ENCODE measurements around the gene GTF2IRD1.
A peak's percentile ranks its signal among the peaks of the same experiment; 100 is the strongest.
"Not testable (repeated sequence)": the region's sequence is repeated elsewhere in the genome, so short reads cannot be mapped to it uniquely, and the experiment has no call there.

The GTF2IRD1 gene

GRCh38 chr7:74519395-74519794, 65.7 kb downstream of the GTF2IRD1 start:
- DNase-seq, result no peak
- no peaks in the 10 kb centered on the region for H3K9me3 Mint-ChIP-seq
- no peaks in the 10 kb centered on the region for H3K4me1 Mint-ChIP-seq (ENCODE audit: low read depth)
- no peaks in the 10 kb centered on the region for H3K27me3 Mint-ChIP-seq
- no peaks in the 10 kb centered on the region for H3K36me3 Mint-ChIP-seq (ENCODE audit: low read depth)
- H3K27ac Mint-ChIP-seq, result no peak overlapping the region
- no peak overlapping the region for H3K4me3 Mint-ChIP-seq

DNA sequence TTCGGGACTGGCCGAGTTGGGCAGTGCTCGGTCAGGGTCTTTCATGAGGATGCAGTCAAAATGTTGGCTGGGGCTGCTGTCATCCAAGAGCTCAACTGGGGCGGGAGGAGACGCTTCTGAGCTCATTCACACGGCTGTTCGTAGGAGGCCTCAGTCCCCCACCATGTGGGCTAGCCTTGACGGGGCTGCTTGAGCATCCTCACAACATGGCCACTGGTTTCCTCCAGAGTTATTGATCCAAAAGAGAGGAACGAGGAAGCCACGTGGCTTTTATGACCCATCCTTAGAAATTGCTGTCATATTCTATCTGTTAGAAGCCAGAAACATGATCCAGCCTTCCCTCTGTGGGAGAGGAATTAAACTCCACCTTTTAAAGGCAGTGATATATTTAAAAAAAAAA, 68.1 kb downstream of the GTF2IRD1 start:
- no peak overlapping the region for H3K4me3 Mint-ChIP-seq
- H3K9me3 Mint-ChIP-seq, result no peaks in the 10 kb centered on the region
- DNase-seq, result no peak
- no peaks in the 10 kb centered on the region for H3K36me3 Mint-ChIP-seq (ENCODE audit: low read depth)
- no peak overlapping the region for H3K27ac Mint-ChIP-seq
- no peaks in the 10 kb centered on the region for H3K4me1 Mint-ChIP-seq (ENCODE audit: low read depth)
- no peaks in the 10 kb centered on the region for H3K27me3 Mint-ChIP-seq

GRCh38 chr7:74522281-74522905, 68.7 kb downstream of the GTF2IRD1 start:
- H3K4me1 Mint-ChIP-seq (ENCODE audit: low read depth), result no peaks in the 10 kb centered on the region
- H3K4me3 Mint-ChIP-seq, result no peak overlapping the region
- H3K36me3 Mint-ChIP-seq (ENCODE audit: low read depth), result no peaks in the 10 kb centered on the region
- H3K9me3 Mint-ChIP-seq, result no peaks in the 10 kb centered on the region
- no peak overlapping the region for H3K27ac Mint-ChIP-seq
- no peaks in the 10 kb centered on the region for H3K27me3 Mint-ChIP-seq
- no peak for DNase-seq

GRCh38 chr7:74523015-74523414, 69.3 kb downstream of the GTF2IRD1 start:
- Mint-ChIP-seq H3K9me3 (no peaks in the 10 kb centered on the region), H3K4me3 (no peak overlapping the region), H3K27me3 (no peaks in the 10 kb centered on the region), H3K4me1 (ENCODE audit: low read depth) (no peaks in the 10 kb centered on the region), H3K36me3 (ENCODE audit: low read depth) (no peaks in the 10 kb centered on the region), H3K27ac (no peak overlapping the region)
- no peak for DNase-seq

DNA sequence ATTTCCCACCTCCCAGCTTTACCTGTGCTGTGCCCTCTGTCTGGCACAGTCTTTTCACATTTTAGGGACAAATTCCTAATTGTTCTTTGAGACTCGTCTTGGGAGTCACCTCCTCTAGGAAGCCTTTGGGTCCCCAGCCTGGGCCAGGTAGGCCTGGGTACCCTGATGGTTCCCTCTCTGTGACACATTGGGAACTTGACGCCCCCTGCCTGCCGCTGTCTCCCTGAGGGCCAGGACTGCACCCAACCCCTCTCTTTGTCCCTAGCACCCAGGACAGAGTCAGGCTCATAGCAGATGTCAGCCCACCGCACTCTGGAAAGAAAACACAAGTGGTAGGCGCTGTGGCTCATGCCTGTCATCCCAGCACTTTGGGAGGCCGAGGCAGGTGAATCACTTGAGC, 71.4 kb downstream of the GTF2IRD1 start:
- DNase-seq, result no peak
- H3K4me3 Mint-ChIP-seq, result no peak overlapping the region
- H3K27me3 Mint-ChIP-seq, result no peaks in the 10 kb centered on the region
- H3K27ac Mint-ChIP-seq, result no peak overlapping the region
- H3K9me3 Mint-ChIP-seq, result no peaks in the 10 kb centered on the region
- no peaks in the 10 kb centered on the region for H3K36me3 Mint-ChIP-seq (ENCODE audit: low read depth)
- H3K4me1 Mint-ChIP-seq (ENCODE audit: low read depth), result no peaks in the 10 kb centered on the region

- Mint-ChIP-seq H3K9me3 (no peaks in the 10 kb centered on the region), H3K4me1 (ENCODE audit: low read depth) (no peaks in the 10 kb centered on the region), H3K27me3 (no peaks in the 10 kb centered on the region), H3K36me3 (ENCODE audit: low read depth) (no peaks in the 10 kb centered on the region), H3K27ac (no peak overlapping the region), H3K4me3 (no peak overlapping the region)
- no peak for DNase-seq
These were observed 72.2 kb downstream of the GTF2IRD1 start for GRCh38 chr7:74525881-74526280.

DNA sequence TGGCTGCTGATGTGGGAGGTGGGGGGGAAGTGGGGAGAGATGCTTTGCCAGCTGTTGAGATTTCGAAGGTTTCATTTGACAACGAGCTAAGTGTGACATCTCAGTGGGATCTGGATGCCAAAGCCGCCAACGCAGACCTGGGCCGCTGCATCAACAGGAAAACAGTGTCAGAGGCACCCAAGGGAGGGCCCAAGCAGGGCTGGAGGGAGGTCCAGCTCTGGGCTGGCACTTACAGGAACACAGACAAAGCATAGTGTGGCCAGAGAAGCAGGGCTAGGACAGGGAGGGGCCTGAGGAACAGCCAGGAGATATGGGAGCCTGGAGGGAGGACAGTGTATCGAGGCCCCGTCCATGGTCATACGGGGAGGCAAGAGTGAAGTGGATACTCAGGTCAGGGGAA, 73.1 kb downstream of the GTF2IRD1 start:
- Mint-ChIP-seq H3K27me3 (no peaks in the 10 kb centered on the region), H3K36me3 (ENCODE audit: low read depth) (no peaks in the 10 kb centered on the region), H3K27ac (no peak overlapping the region), H3K9me3 (no peaks in the 10 kb centered on the region), H3K4me1 (ENCODE audit: low read depth) (no peaks in the 10 kb centered on the region), H3K4me3 (no peak overlapping the region)
- no peak for DNase-seq

GRCh38 chr7:74527842-74528241, 74.1 kb downstream of the GTF2IRD1 start:
- Mint-ChIP-seq H3K9me3 (no peaks in the 10 kb centered on the region), H3K27me3 (no peaks in the 10 kb centered on the region), H3K36me3 (ENCODE audit: low read depth) (no peaks in the 10 kb centered on the region), H3K4me3 (no peak overlapping the region), H3K4me1 (ENCODE audit: low read depth) (no peaks in the 10 kb centered on the region), H3K27ac (no peak overlapping the region)
- DNase-seq, result no peak

GRCh38 chr7:74528773-74529172, 75.1 kb downstream of the GTF2IRD1 start:
- H3K27ac Mint-ChIP-seq; H3K27me3 Mint-ChIP-seq; DNase-seq; H3K4me1 Mint-ChIP-seq (ENCODE audit: low read depth); H3K9me3 Mint-ChIP-seq; H3K4me3 Mint-ChIP-seq; H3K36me3 Mint-ChIP-seq (ENCODE audit: low read depth): not testable (repeated sequence)

- H3K36me3 Mint-ChIP-seq (ENCODE audit: low read depth), result no peaks in the 10 kb centered on the region
- no peak overlapping the region for H3K4me3 Mint-ChIP-seq
- no peaks in the 10 kb centered on the region for H3K27me3 Mint-ChIP-seq
These were observed 82.2 kb downstream of the GTF2IRD1 start for GRCh38 chr7:74535951-74536356.

DNA sequence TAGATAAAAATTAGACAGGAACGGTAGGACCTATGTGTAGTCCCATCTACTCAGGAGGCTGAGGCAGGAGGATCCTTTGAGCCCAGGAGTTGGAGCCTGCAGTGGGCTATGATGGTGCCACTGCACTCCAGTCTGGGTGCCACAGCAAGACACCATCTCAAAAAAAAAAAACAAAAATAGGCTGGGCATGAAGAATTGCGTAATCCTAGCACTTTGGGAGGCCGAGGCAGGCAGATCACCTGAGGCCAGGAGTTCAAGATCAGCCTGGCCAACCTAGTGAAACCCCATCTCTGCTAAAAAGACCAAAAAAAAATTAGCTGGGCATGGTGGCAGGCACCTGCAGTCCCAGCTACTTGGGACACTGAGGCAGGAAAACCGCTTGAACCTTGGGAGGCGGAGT, 88.2 kb downstream of the GTF2IRD1 start:
- H3K4me3 Mint-ChIP-seq, result not testable (repeated sequence)

More at GRCh38 chr7:74535951-74536356, 82.2 kb downstream of the GTF2IRD1 start:
- H3K9me3 Mint-ChIP-seq, result no peaks in the 10 kb centered on the region
- no peaks in the 10 kb centered on the region for H3K4me1 Mint-ChIP-seq (ENCODE audit: low read depth)
- H3K27ac Mint-ChIP-seq, result no peak overlapping the region
- DNase-seq, result no peak

DNA sequence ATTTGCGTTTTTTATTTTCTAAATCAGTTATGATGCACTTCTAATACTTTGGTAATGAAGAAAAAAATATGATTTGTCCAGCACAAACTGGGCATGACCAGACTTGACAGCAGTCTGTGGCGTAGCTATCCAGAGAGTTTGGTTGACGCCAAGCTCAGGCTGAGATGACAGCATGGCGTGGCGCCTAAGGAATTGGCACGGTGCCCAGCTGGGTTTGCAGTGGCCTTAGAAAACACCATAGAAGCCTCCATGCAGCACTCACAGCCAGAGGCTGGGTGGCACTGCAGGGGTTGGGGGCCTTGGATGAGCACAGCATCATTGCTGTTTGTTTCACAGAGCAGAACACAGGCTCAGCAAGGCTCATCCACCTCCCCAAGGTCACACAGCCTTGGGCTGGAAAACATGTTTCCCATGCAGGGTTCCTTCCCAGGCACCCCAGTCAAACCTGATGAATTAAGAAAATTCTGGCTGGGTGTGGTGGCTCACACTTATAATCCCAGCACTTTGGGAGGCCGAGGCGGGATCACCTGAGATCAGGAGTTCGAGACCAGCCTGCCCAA, 88.9 kb downstream of the GTF2IRD1 start:
- H3K27me3 Mint-ChIP-seq, result no peaks in the 10 kb centered on the region
- H3K27ac Mint-ChIP-seq, result no peak overlapping the region
- DNase-seq, result no peak
- no peaks in the 10 kb centered on the region for H3K4me1 Mint-ChIP-seq (ENCODE audit: low read depth)
- peaks cover 5% of the 10 kb centered on the region for H3K36me3 Mint-ChIP-seq (ENCODE audit: low read depth)
- no peaks in the 10 kb centered on the region for H3K9me3 Mint-ChIP-seq
- H3K4me3 Mint-ChIP-seq, result no peak overlapping the region

More for the DNA sequence above, 88.2 kb downstream of the GTF2IRD1 start:
- H3K27me3 Mint-ChIP-seq; DNase-seq; H3K9me3 Mint-ChIP-seq; H3K36me3 Mint-ChIP-seq (ENCODE audit: low read depth); H3K4me1 Mint-ChIP-seq (ENCODE audit: low read depth); H3K27ac Mint-ChIP-seq: not testable (repeated sequence)

DNA sequence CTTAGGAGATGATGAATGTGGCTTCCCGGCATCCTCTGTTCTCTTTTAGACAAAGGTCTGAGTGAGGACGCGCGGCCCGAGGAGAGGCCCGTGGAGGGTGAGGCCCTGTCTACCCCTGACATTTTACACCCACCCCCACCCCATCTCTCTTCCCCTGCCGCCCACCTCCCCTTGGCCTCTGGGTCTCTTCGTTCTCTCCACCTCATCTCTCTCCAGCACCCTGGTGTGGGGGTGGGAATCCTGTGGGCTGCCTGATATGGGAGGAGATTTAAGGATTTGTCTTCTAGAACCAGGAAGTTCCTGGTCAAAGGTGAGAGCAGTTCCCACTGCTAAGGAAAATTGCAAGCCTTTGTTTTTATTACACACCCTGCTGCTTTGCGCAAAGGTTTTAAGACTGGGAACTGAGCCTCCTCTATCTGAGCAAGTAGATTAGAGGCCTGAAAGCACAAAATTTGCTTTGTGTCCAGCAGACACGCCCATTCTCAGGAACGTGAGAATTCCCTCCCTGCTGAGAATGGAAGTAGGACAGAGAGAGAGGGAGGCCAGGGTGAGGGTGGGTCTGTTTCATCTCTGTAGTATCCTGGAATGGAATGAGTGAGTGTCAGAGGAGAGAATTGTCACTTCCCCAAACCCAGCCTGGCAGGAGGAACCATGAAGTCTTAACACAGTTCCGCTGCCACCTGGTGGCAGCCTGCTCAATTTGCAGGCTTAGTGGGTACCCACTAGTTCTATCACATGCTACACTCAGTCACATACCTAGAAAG, 91.2 kb downstream of the GTF2IRD1 start:
- H3K9me3 Mint-ChIP-seq, result no peaks in the 10 kb centered on the region
- H3K4me3 Mint-ChIP-seq, result no peak overlapping the region
- no peaks in the 10 kb centered on the region for H3K4me1 Mint-ChIP-seq (ENCODE audit: low read depth)
- no peaks in the 10 kb centered on the region for H3K27me3 Mint-ChIP-seq
- DNase-seq, result peak; percentile 56
- H3K36me3 Mint-ChIP-seq (ENCODE audit: low read depth), result peaks cover 5% of the 10 kb centered on the region
- H3K27ac Mint-ChIP-seq, result no peak overlapping the region

GRCh38 chr7:74545921-74546320, 92.2 kb downstream of the GTF2IRD1 start:
- Mint-ChIP-seq H3K27ac (no peak overlapping the region), H3K9me3 (no peaks in the 10 kb centered on the region), H3K36me3 (ENCODE audit: low read depth) (peaks cover 5% of the 10 kb centered on the region)

DNA sequence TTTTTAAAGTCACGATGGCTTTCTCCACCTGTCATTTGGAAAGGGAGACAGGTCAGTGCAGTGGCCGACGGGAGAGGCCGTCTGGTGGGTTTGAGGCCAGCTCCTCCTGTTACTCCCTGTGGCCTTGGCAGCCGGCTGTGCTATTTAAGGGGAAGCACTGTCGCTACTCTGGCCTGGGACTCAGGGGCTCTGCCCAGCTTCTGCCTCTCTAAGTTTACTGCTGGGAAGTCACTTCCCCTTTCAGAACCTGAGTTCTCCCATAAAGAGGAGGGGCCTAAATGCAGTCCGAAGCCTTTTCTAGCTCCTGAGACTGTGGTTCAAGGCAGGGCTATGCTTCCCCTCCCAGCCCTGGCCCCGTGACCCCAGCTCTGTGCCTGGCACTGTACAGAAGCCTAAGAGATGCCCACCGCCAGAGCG, 99.9 kb downstream of the GTF2IRD1 start:
- not testable (repeated sequence) for H3K27me3 Mint-ChIP-seq; H3K4me1 Mint-ChIP-seq (ENCODE audit: low read depth); H3K36me3 Mint-ChIP-seq (ENCODE audit: low read depth); H3K27ac Mint-ChIP-seq; DNase-seq; H3K4me3 Mint-ChIP-seq; H3K9me3 Mint-ChIP-seq

More at GRCh38 chr7:74545921-74546320, 92.2 kb downstream of the GTF2IRD1 start:
- no peaks in the 10 kb centered on the region for H3K4me1 Mint-ChIP-seq (ENCODE audit: low read depth)
- no peak for DNase-seq
- no peak overlapping the region for H3K4me3 Mint-ChIP-seq
- no peaks in the 10 kb centered on the region for H3K27me3 Mint-ChIP-seq
